Right lobe of liver (tissue), 6 donors: Measurements from ENCODE around the gene EHD2. TPM values are rescaled to one million over a fixed set of nuclear protein-coding genes. Genes with fewer than 3 reads are reported as not detected.
"Not testable (repeated sequence)": the region's sequence is repeated elsewhere in the genome, so short reads cannot be mapped to it uniquely, and the experiment has no call there.

Source experiments
- ATAC-seq, 4 donors: fragments of 200-7000 bp; cut with Tn5 transposase; one replicate each; pipeline ENCODE4 v1.9.1; 2020; ENCODE audit warnings: mild to moderate bottlenecking in 4 of 4, moderate library complexity in 4 of 4
- DNase-seq, 3 donors: peaks; one replicate each; pipeline ENCODE4 v3.0.0-alpha.2; 2020
- H3K27ac ChIP-seq, 3 donors: fragments of 200-600 bp; one replicate each; pipeline ENCODE4 v1.8.0; 2022
- H3K27me3 ChIP-seq, 2 donors: fragments of 200-600 bp; one replicate each; pipeline ENCODE4 v1.8.0; 2022
- H3K36me3 ChIP-seq, 4 donors: fragments of 200-600 bp; sonication (generic) in 1 of 4; one replicate each; pipeline versions ENCODE4 v1.5.1 to v1.8.0; 2017 to 2022; ENCODE audit warnings: control low read depth in 1 of 4
- H3K4me1 ChIP-seq, 4 donors: fragments of 200-600 bp; sonication (generic) in 1 of 4; one replicate each; pipeline versions ENCODE4 v1.5.1 to v1.8.0; 2017 to 2022; ENCODE audit warnings: control low read depth in 1 of 4
- H3K4me3 ChIP-seq, 3 donors: fragments of 200-600 bp; one replicate each; pipeline ENCODE4 v1.8.0; 2022
- H3K9me3 ChIP-seq, 4 donors: fragments of 200-600 bp; sonication (generic) in 1 of 4; one replicate each; pipeline versions ENCODE4 v1.5.1 to v1.8.0; 2017 to 2022; ENCODE audit warnings: control low read depth in 1 of 4
- POLR2A ChIP-seq: fragments of 450-650 bp; IDR thresholded peaks from one replicate; pipeline ENCODE4 v1.6.1; 2017; ENCODE audit warnings: antibody characterized with exemption, mild to moderate bottlenecking
- WGBS: methylation state at CpG from one replicate; pipeline ENCODE4 v1.1.6; 2018; ENCODE audit warnings: low coverage, low lambda C conversion rate; ENCODE audit not compliant: insufficient coverage; ENCODE audit errors: missing lambda C conversion rate; 5-methylcytosine and 5-hydroxymethylcytosine counted together
- intact Hi-C, 2 donors: fragments of 100-400 bp; cut with DNase I; formaldehyde crosslinking; loops; one replicate each; pipeline versions ENCODE4 v1.11.2 to v1.14.1; 2022
- long read RNA-seq: library from polyadenylated mRNA; unstranded; transcript quantifications from one replicate; pipeline ENCODE4 v2.0.0, GENCODE V29; 2019
- total RNA-seq, 6 experiments: library from RNA; depleted of rRNA in 2 of 6; stranded (reverse); fragments of >200 nt in 2 of 6; fragmentation: NEBNext Ultra II Directional in 3 of 6; extraction: Animal tissue kit (Norgen Biotek cat#: 25700) in 3 of 6; gene quantifications; one replicate each; pipeline versions ENCODE4 v1.1.0 to v1.2.4, GENCODE V29; 2016 to 2023
- TF ChIP-seq, protein P1 (sequence below), 4 donors: fragments of 200-600 bp in 3 of 4; fragments of 450-650 bp in 1 of 4; IDR thresholded peaks; one replicate each; pipeline versions ENCODE4 v1.5.1 to v1.8.0; 2016 to 2022; ENCODE audit warnings: antibody characterized with exemption in 4 of 4, mild to moderate bottlenecking in 2 of 4
- donor health status: DM: no; HTN: yes; CAD: no.
- donor health status: DM: no; HTN: no; CAD: no.
- donor health status: DM: no; HTN: no; CAD: no.
- donor health status: DM: no; HTN: yes; CAD: no.
- donor health status: DM: no; HTN: yes; CAD: no.

Gene EHD2, protein sequence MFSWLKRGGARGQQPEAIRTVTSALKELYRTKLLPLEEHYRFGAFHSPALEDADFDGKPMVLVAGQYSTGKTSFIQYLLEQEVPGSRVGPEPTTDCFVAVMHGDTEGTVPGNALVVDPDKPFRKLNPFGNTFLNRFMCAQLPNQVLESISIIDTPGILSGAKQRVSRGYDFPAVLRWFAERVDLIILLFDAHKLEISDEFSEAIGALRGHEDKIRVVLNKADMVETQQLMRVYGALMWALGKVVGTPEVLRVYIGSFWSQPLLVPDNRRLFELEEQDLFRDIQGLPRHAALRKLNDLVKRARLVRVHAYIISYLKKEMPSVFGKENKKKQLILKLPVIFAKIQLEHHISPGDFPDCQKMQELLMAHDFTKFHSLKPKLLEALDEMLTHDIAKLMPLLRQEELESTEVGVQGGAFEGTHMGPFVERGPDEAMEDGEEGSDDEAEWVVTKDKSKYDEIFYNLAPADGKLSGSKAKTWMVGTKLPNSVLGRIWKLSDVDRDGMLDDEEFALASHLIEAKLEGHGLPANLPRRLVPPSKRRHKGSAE
- total RNA-seq = 10 to 100 TPM in 3 of 6 experiments, 1 to 10 TPM in 3; 3.6 to 20.2 (median 12.8) TPM
- long read RNA-seq = 0 reads

GRCh38 chr19:47713046-47714021, at the start of gene EHD2:
Gene EHD2, plus strand, starts transcription at chr19:47713422. Its CDS starts 3,191 bp downstream, at chr19:47716613.
- no peaks in the 10 kb centered on the region for H3K27me3 ChIP-seq
- DNase-seq (peak in 2 of 3 donors; percentile 64 to 68), ATAC-seq (peak; percentile 84 to 93 (median 90))
- WGBS = 14% methylated on average over 26 of the region's 52 CpGs
- no peaks in the 10 kb centered on the region for H3K9me3 ChIP-seq
- H3K4me1 ChIP-seq = no peaks in the 10 kb centered on the region
- TF ChIP-seq, protein P1, sequence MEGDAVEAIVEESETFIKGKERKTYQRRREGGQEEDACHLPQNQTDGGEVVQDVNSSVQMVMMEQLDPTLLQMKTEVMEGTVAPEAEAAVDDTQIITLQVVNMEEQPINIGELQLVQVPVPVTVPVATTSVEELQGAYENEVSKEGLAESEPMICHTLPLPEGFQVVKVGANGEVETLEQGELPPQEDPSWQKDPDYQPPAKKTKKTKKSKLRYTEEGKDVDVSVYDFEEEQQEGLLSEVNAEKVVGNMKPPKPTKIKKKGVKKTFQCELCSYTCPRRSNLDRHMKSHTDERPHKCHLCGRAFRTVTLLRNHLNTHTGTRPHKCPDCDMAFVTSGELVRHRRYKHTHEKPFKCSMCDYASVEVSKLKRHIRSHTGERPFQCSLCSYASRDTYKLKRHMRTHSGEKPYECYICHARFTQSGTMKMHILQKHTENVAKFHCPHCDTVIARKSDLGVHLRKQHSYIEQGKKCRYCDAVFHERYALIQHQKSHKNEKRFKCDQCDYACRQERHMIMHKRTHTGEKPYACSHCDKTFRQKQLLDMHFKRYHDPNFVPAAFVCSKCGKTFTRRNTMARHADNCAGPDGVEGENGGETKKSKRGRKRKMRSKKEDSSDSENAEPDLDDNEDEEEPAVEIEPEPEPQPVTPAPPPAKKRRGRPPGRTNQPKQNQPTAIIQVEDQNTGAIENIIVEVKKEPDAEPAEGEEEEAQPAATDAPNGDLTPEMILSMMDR (IDR thresholded peaks at IDR 0.05) = peak; percentile 89 to 96 (median 92)
- TF ChIP-seq POLR2A = peak; percentile 51
- intact Hi-C loops = loop anchor here in 1 of 2 donors (10.0 kb wide), 1 partner anchor 71 kb away; no protein-coding TSS in a partner anchor
- peak within 1 kb of the TSS in 2 of 3 donors; percentile 37 to 64 for H3K27ac ChIP-seq
- H3K4me3 ChIP-seq = peak within 1 kb of the TSS; percentile 28 to 43 (median 40)
- H3K36me3 ChIP-seq = no peaks in the 10 kb centered on the region

DNA sequence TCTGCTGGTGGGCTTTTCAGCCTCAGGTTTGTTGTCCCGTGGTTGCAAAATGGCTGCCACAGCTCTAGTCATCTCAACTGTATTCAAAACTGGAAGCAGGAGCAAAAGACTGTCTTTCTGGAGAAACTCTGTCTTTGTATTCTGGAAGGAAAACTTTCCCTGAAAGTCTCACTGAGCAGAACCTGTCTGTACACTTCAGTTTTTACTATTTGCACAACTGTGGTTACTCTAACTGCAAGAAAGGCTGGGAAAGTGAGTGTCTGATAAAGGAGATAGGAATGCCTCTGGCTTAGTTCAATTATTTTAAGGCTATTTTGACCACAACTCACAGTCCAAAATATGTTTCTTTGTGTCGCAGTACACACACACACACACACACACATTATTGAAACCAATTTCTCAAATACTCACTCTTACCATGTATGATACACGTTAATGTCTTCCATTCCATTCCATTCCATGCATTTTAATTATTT, 49.7 kb upstream of the EHD2 start:
- peak in 1 of 4 donors; percentile 6 for ATAC-seq
- WGBS = 30% methylated on average over 3 of the region's 3 CpGs
- Histone ChIP-seq H3K9me3 (no peaks in the 10 kb centered on the region), H3K4me1 (peaks cover 0 to 75% (median 39%) of the 10 kb centered on the region in 4 donors), H3K27me3 (no peaks in the 10 kb centered on the region), H3K36me3 (no peaks in the 10 kb centered on the region), H3K27ac (peak overlapping the region; percentile 66 to 97 (median 97)), H3K4me3 (no peak overlapping the region)
- DNase-seq = no peak
- intact Hi-C loops = loop anchor here in 1 of 2 donors (10.0 kb wide), 1 partner anchor 49 kb away; no protein-coding TSS in a partner anchor
- no peak for TF ChIP-seq POLR2A
- TF ChIP-seq, protein P1 (IDR thresholded peaks at IDR 0.05) = no peak

GRCh38 chr19:47663911-47664771, 49.1 kb upstream of the EHD2 start:
- no peaks in the 10 kb centered on the region for H3K36me3 ChIP-seq
- H3K9me3 ChIP-seq = no peaks in the 10 kb centered on the region
- H3K4me1 ChIP-seq = peaks cover 0 to 75% (median 39%) of the 10 kb centered on the region in 4 donors
- 15% methylated on average over 9 of the region's 24 CpGs for WGBS
- TF ChIP-seq POLR2A = peak; percentile 54
- TF ChIP-seq, protein P1 (IDR thresholded peaks at IDR 0.05) = no peak
- no peak overlapping the region for H3K4me3 ChIP-seq
- intact Hi-C loops = loop anchor here in 1 of 2 donors (10.0 kb wide), 1 partner anchor 49 kb away; no protein-coding TSS in a partner anchor
- peak overlapping the region; percentile 73 to 97 (median 97) for H3K27ac ChIP-seq
- ATAC-seq = peak; percentile 53 to 66 (median 60)
- no peaks in the 10 kb centered on the region for H3K27me3 ChIP-seq
- DNase-seq = peak; percentile 56 to 92 (median 75)

- intact Hi-C loops = loop anchor here in 1 of 2 donors (10.0 kb wide), 1 partner anchor 54 kb away; no protein-coding TSS in a partner anchor
- ATAC-seq, H3K27ac ChIP-seq, H3K36me3 ChIP-seq, H3K27me3 ChIP-seq, H3K4me3 ChIP-seq, DNase-seq, H3K9me3 ChIP-seq: not testable (repeated sequence)
- peaks cover 0 to 36% (median 21%) of the 10 kb centered on the region in 4 donors for H3K4me1 ChIP-seq
- WGBS = 97% methylated on average over 9 of the region's 13 CpGs
Measured at GRCh38 chr19:47668556-47668955, 44.7 kb upstream of the EHD2 start.
